Immature natural killer cell (primary cell): ENCODE data around the gene EPHB2. TPM values are rescaled to one million over a fixed set of nuclear protein-coding genes. Genes with fewer than 3 reads are reported as not detected.

Experiments
- DNase-seq, 3 donors: peaks; one replicate each; pipeline ENCODE4 v3.0.0; 2022; ENCODE audit warnings: mixed read lengths in 1 of 3
- H3K27ac Mint-ChIP-seq, 6 donors: one replicate each; pipeline ENCODE4 v1.8.0; 2020; ENCODE audit warnings: mixed read lengths in 6 of 6, mild to moderate bottlenecking in 5 of 6, inconsistent platforms in 4 of 6, moderate library complexity in 3 of 6
- H3K27me3 Mint-ChIP-seq, 3 donors: one replicate each; pipeline ENCODE4 v1.8.0; 2020 to 2021; ENCODE audit warnings: low read depth in 3 of 3, mild to moderate bottlenecking in 3 of 3, mixed read lengths in 3 of 3, moderate library complexity in 3 of 3, inconsistent platforms in 1 of 3
- H3K36me3 Mint-ChIP-seq, 3 donors: one replicate each; pipeline ENCODE4 v1.8.0; 2020; ENCODE audit warnings: mixed read lengths in 3 of 3, inconsistent platforms in 2 of 3, mild to moderate bottlenecking in 2 of 3
- H3K4me1 Mint-ChIP-seq, 2 donors: one replicate each; pipeline ENCODE4 v1.8.0; 2020; ENCODE audit warnings: inconsistent platforms in 2 of 2, mild to moderate bottlenecking in 2 of 2, mixed read lengths in 2 of 2, moderate library complexity in 1 of 2
- H3K4me3 Mint-ChIP-seq, 5 donors: one replicate each; pipeline ENCODE4 v1.8.0; 2020; ENCODE audit warnings: mild to moderate bottlenecking in 5 of 5, mixed read lengths in 5 of 5, inconsistent platforms in 3 of 5, moderate library complexity in 3 of 5
- H3K9me3 Mint-ChIP-seq, 6 donors: one replicate each; pipeline ENCODE4 v1.8.0; 2020; ENCODE audit warnings: mild to moderate bottlenecking in 6 of 6, mixed read lengths in 6 of 6, inconsistent platforms in 4 of 6, moderate library complexity in 3 of 6
- polyA plus RNA-seq, 3 donors: library from polyadenylated mRNA; unstranded; fragments of 300-500 nt; fragmentation: Illumina TruSeq; gene quantifications; one replicate each; pipeline ENCODE4 v1.2.3, GENCODE V29; 2021

The EPHB2 gene
- polyA plus RNA-seq, 3 donors from 2014 or later = not detected

GRCh38 chr1:22949822-22950331, 239.2 kb downstream of the EPHB2 start:
- no peak overlapping the region for H3K4me3 Mint-ChIP-seq
- no peak overlapping the region for H3K27ac Mint-ChIP-seq
- H3K27me3 Mint-ChIP-seq = peaks cover 5 to 8% (median 5%) of the 10 kb centered on the region in 3 donors
- DNase-seq = no peak
- no peaks in the 10 kb centered on the region for H3K4me1 Mint-ChIP-seq
- no peaks in the 10 kb centered on the region for H3K36me3 Mint-ChIP-seq
- H3K9me3 Mint-ChIP-seq = peaks cover 0 to 3% (median 0%) of the 10 kb centered on the region in 6 donors

- Mint-ChIP-seq H3K9me3 (peaks cover 0 to 1% (median 0%) of the 10 kb centered on the region in 6 donors), H3K36me3 (no peaks in the 10 kb centered on the region), H3K27me3 (peaks cover 8 to 10% (median 8%) of the 10 kb centered on the region in 3 donors), H3K4me3 (no peak overlapping the region), H3K4me1 (no peaks in the 10 kb centered on the region), H3K27ac (no peak overlapping the region)
- no peak for DNase-seq
Observed at GRCh38 chr1:22951796-22952195, 241.2 kb downstream of the EPHB2 start.

GRCh38 chr1:22952694-22953056, 242.0 kb downstream of the EPHB2 start:
- DNase-seq = no peak
- H3K27me3 Mint-ChIP-seq = peaks cover 5 to 10% (median 8%) of the 10 kb centered on the region in 3 donors
- H3K9me3 Mint-ChIP-seq = peaks cover 0 to 1% (median 0%) of the 10 kb centered on the region in 6 donors
- H3K36me3 Mint-ChIP-seq = no peaks in the 10 kb centered on the region
- no peak overlapping the region for H3K4me3 Mint-ChIP-seq
- no peak overlapping the region for H3K27ac Mint-ChIP-seq
- no peaks in the 10 kb centered on the region for H3K4me1 Mint-ChIP-seq

- no peaks in the 10 kb centered on the region for H3K36me3 Mint-ChIP-seq
- peaks cover 0 to 1% (median 0%) of the 10 kb centered on the region in 6 donors for H3K9me3 Mint-ChIP-seq
- H3K4me3 Mint-ChIP-seq = no peak overlapping the region
- no peaks in the 10 kb centered on the region for H3K4me1 Mint-ChIP-seq
- peaks cover 5 to 10% (median 8%) of the 10 kb centered on the region in 3 donors for H3K27me3 Mint-ChIP-seq
- no peak for DNase-seq
- no peak overlapping the region for H3K27ac Mint-ChIP-seq
Observed at GRCh38 chr1:22953057-22953739, 242.6 kb downstream of the EPHB2 start.

GRCh38 chr1:22953740-22954141, 243.1 kb downstream of the EPHB2 start:
- no peak for DNase-seq
- H3K27me3 Mint-ChIP-seq = peaks cover 5 to 10% (median 8%) of the 10 kb centered on the region in 3 donors
- H3K36me3 Mint-ChIP-seq = no peaks in the 10 kb centered on the region
- H3K27ac Mint-ChIP-seq = no peak overlapping the region
- no peaks in the 10 kb centered on the region for H3K4me1 Mint-ChIP-seq
- H3K4me3 Mint-ChIP-seq = no peak overlapping the region
- H3K9me3 Mint-ChIP-seq = peaks cover 0 to 1% (median 0%) of the 10 kb centered on the region in 6 donors

GRCh38 chr1:22955146-22955545, 244.5 kb downstream of the EPHB2 start:
- Mint-ChIP-seq H3K9me3 (peaks cover 0 to 1% (median 0%) of the 10 kb centered on the region in 6 donors), H3K4me3 (no peak overlapping the region), H3K27ac (no peak overlapping the region), H3K36me3 (no peaks in the 10 kb centered on the region), H3K4me1 (no peaks in the 10 kb centered on the region), H3K27me3 (peaks cover 5 to 8% (median 8%) of the 10 kb centered on the region in 3 donors)
- DNase-seq = no peak

GRCh38 chr1:22957066-22957465, 246.4 kb downstream of the EPHB2 start:
- H3K9me3 Mint-ChIP-seq = no peaks in the 10 kb centered on the region
- no peaks in the 10 kb centered on the region for H3K4me1 Mint-ChIP-seq
- no peak overlapping the region for H3K27ac Mint-ChIP-seq
- peaks cover 3 to 8% (median 6%) of the 10 kb centered on the region in 3 donors for H3K27me3 Mint-ChIP-seq
- DNase-seq = no peak
- no peaks in the 10 kb centered on the region for H3K36me3 Mint-ChIP-seq
- H3K4me3 Mint-ChIP-seq = no peak overlapping the region

- H3K4me3 Mint-ChIP-seq = no peak overlapping the region
- H3K36me3 Mint-ChIP-seq = no peaks in the 10 kb centered on the region
- H3K27me3 Mint-ChIP-seq = peaks cover 3 to 7% (median 5%) of the 10 kb centered on the region in 3 donors
- no peaks in the 10 kb centered on the region for H3K4me1 Mint-ChIP-seq
- H3K9me3 Mint-ChIP-seq = no peaks in the 10 kb centered on the region
- no peak overlapping the region for H3K27ac Mint-ChIP-seq
- DNase-seq = no peak
Observed at GRCh38 chr1:22958556-22958955, 247.9 kb downstream of the EPHB2 start.

GRCh38 chr1:22959545-22960360, 249.1 kb downstream of the EPHB2 start:
- Mint-ChIP-seq H3K27ac (no peak overlapping the region), H3K4me1 (no peaks in the 10 kb centered on the region), H3K27me3 (peaks cover 5 to 9% (median 5%) of the 10 kb centered on the region in 3 donors), H3K9me3 (no peaks in the 10 kb centered on the region), H3K4me3 (no peak overlapping the region), H3K36me3 (no peaks in the 10 kb centered on the region)
- no peak for DNase-seq

GRCh38 chr1:22962558-22962957, 251.9 kb downstream of the EPHB2 start:
- peaks cover 0 to 5% (median 3%) of the 10 kb centered on the region in 3 donors for H3K27me3 Mint-ChIP-seq
- no peak overlapping the region for H3K27ac Mint-ChIP-seq
- no peak overlapping the region for H3K4me3 Mint-ChIP-seq

GRCh38 chr1:22963044-22963677, 252.5 kb downstream of the EPHB2 start:
- Mint-ChIP-seq H3K36me3 (no peaks in the 10 kb centered on the region), H3K27ac (no peak overlapping the region), H3K4me1 (no peaks in the 10 kb centered on the region)

More at GRCh38 chr1:22962558-22962957, 251.9 kb downstream of the EPHB2 start:
- Mint-ChIP-seq H3K4me1 (no peaks in the 10 kb centered on the region), H3K36me3 (no peaks in the 10 kb centered on the region), H3K9me3 (no peaks in the 10 kb centered on the region)
- DNase-seq = no peak

GRCh38 chr1:22966309-22966708, 255.7 kb downstream of the EPHB2 start:
- H3K27ac Mint-ChIP-seq = no peak overlapping the region
- no peaks in the 10 kb centered on the region for H3K36me3 Mint-ChIP-seq
- H3K4me1 Mint-ChIP-seq = no peaks in the 10 kb centered on the region
- DNase-seq = no peak
- peaks cover 0 to 21% (median 12%) of the 10 kb centered on the region in 3 donors for H3K27me3 Mint-ChIP-seq
- H3K9me3 Mint-ChIP-seq = no peaks in the 10 kb centered on the region
- H3K4me3 Mint-ChIP-seq = no peak overlapping the region

More at GRCh38 chr1:22963044-22963677, 252.5 kb downstream of the EPHB2 start:
- DNase-seq = no peak
- Mint-ChIP-seq H3K4me3 (no peak overlapping the region), H3K9me3 (no peaks in the 10 kb centered on the region), H3K27me3 (peaks cover 0 to 8% (median 5%) of the 10 kb centered on the region in 3 donors)

- no peak overlapping the region for H3K27ac Mint-ChIP-seq
- H3K4me1 Mint-ChIP-seq = no peaks in the 10 kb centered on the region
- H3K36me3 Mint-ChIP-seq = no peaks in the 10 kb centered on the region
- peaks cover 0 to 18% (median 13%) of the 10 kb centered on the region in 3 donors for H3K27me3 Mint-ChIP-seq
- H3K4me3 Mint-ChIP-seq = no peak overlapping the region
- no peak for DNase-seq
- H3K9me3 Mint-ChIP-seq = no peaks in the 10 kb centered on the region
Observed at GRCh38 chr1:22967833-22968232, 257.2 kb downstream of the EPHB2 start.

- H3K27ac Mint-ChIP-seq = no peak overlapping the region
- peaks cover 0 to 16% (median 12%) of the 10 kb centered on the region in 3 donors for H3K27me3 Mint-ChIP-seq
- no peaks in the 10 kb centered on the region for H3K4me1 Mint-ChIP-seq
- DNase-seq = no peak
- H3K36me3 Mint-ChIP-seq = no peaks in the 10 kb centered on the region
- no peaks in the 10 kb centered on the region for H3K9me3 Mint-ChIP-seq
- H3K4me3 Mint-ChIP-seq = no peak overlapping the region
Observed at GRCh38 chr1:22969304-22969709, 258.7 kb downstream of the EPHB2 start.
